NCI-H460 (cell line): ENCODE data around the gene CYS1. TPM values are rescaled to one million over a fixed set of nuclear protein-coding genes. Genes with fewer than 3 reads are reported as not detected.

ENCODE experiments used
- small RNA-seq, 2 experiments: library from RNA; depleted of rRNA; stranded (forward); fragments of <200 nt; gene quantifications; one replicate each; pipeline ENCODE3, GENCODE V24; 2014
- total RNA-seq: library from RNA; depleted of rRNA; stranded (reverse); fragments of >200 nt; shearing (Covaris generic); gene quantifications from 2 replicates; pipeline ENCODE4 v1.2.3, GENCODE V29; 2014; rRNA removed

The CYS1 gene
- total RNA-seq, 1 experiment from 2014 or later: 0.22 TPM

Small RNA genes within 50 kb of the gene (small RNA-seq; reads per million reads assigned to genes)
- gene RF00568: 0 to 0.06 reads per million in 2 experiments

Other genes starting within 250 kb of the CYS1 start
- 14.8 and 16.1 TPM in 2 replicates for gene TAF1B, start 236.9 kb downstream of the CYS1 start, total RNA-seq
- 0.57 and 0.72 TPM in 2 replicates for gene GRHL1, start 128.7 kb downstream of the CYS1 start, total RNA-seq
- 14.0 and 15.0 TPM in 2 replicates for gene KLF11, start 36.9 kb downstream of the CYS1 start, total RNA-seq
- gene RRM2, start 42.3 kb upstream of the CYS1 start, total RNA-seq: 62.5 and 68.7 TPM in 2 replicates
- gene HPCAL1, start 222.5 kb upstream of the CYS1 start, total RNA-seq: 189 and 215 TPM in 2 replicates